ENCODE results near the gene PRSS21.

The PRSS21 gene

GRCh38 chr16:2808181-2808580 lies 8.9 kb upstream of the PRSS21 start:
- DNase-seq = no peak

- no peak for DNase-seq
Observed at GRCh38 chr16:2809149-2809760, 7.8 kb upstream of the PRSS21 start.

- DNase-seq = no peak
Observed at GRCh38 chr16:2810651-2811050, 6.4 kb upstream of the PRSS21 start.

- no peak for DNase-seq
Observed at GRCh38 chr16:2811703-2812471, 5.2 kb upstream of the PRSS21 start.

- no peak for DNase-seq
Observed at GRCh38 chr16:2813771-2814221, 3.2 kb upstream of the PRSS21 start.

- no peak for DNase-seq
Observed at GRCh38 chr16:2814551-2815298, 2.3 kb upstream of the PRSS21 start.

- DNase-seq = no peak
Observed at GRCh38 chr16:2815299-2815771, 1.7 kb upstream of the PRSS21 start.

- no peak for DNase-seq
Observed at GRCh38 chr16:2817340-2818271, 569 bp downstream of the PRSS21 start.

GRCh38 chr16:2818272-2818876 lies 1.3 kb downstream of the PRSS21 start:
- DNase-seq = no peak

GRCh38 chr16:2819179-2819938 lies 2.3 kb downstream of the PRSS21 start:
- DNase-seq = no peak

- no peak for DNase-seq
Observed at GRCh38 chr16:2819939-2820835, 3.1 kb downstream of the PRSS21 start.

GRCh38 chr16:2820836-2821486 lies 3.9 kb downstream of the PRSS21 start:
- no peak for DNase-seq

GRCh38 chr16:2821487-2822157 lies 4.6 kb downstream of the PRSS21 start:
- no peak for DNase-seq

GRCh38 chr16:2822158-2822495 lies 5.1 kb downstream of the PRSS21 start:
- no peak for DNase-seq

GRCh38 chr16:2822496-2822895 lies 5.5 kb downstream of the PRSS21 start:
- DNase-seq = no peak

- DNase-seq = no peak
Observed at GRCh38 chr16:2824626-2825025, 7.6 kb downstream of the PRSS21 start.

- no peak for DNase-seq
Observed at GRCh38 chr16:2825049-2825742, 8.2 kb downstream of the PRSS21 start.

- DNase-seq = no peak
Observed at GRCh38 chr16:2825906-2826305, 8.9 kb downstream of the PRSS21 start.
